Measurements from ENCODE around the gene ZBTB7A.

DNA sequence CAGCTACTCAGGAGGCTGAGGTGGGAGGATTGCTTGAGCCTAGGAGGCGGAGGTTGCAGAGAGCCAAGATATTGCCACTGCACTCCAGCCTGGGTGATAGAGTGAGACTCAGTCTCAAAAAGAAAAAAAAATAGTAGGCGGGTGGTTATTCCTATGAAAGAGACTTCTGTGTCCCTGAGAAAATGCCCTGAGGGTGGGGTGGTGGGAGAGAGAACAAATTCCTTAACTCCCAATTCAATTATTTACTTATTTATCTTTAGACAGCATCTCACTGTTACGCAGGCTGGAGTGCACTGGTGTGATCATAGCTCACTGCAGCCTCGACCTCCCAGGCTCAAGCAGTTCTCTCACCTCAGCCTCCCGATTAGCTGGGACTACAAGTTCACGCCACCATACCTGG, 71.1 kb downstream of the ZBTB7A start:
- no peak for TF ChIP-seq POLR2A (IDR thresholded peaks at IDR 0.05)
- TF ChIP-seq, protein P1, sequence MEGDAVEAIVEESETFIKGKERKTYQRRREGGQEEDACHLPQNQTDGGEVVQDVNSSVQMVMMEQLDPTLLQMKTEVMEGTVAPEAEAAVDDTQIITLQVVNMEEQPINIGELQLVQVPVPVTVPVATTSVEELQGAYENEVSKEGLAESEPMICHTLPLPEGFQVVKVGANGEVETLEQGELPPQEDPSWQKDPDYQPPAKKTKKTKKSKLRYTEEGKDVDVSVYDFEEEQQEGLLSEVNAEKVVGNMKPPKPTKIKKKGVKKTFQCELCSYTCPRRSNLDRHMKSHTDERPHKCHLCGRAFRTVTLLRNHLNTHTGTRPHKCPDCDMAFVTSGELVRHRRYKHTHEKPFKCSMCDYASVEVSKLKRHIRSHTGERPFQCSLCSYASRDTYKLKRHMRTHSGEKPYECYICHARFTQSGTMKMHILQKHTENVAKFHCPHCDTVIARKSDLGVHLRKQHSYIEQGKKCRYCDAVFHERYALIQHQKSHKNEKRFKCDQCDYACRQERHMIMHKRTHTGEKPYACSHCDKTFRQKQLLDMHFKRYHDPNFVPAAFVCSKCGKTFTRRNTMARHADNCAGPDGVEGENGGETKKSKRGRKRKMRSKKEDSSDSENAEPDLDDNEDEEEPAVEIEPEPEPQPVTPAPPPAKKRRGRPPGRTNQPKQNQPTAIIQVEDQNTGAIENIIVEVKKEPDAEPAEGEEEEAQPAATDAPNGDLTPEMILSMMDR (IDR thresholded peaks at IDR 0.05) = no peak

Data from adrenal gland (tissue), 5 donors.